NCI-H1930 (cell line): ENCODE data around the gene ABR.
"Not testable (repeated sequence)": the region's sequence is repeated elsewhere in the genome, so short reads cannot be mapped to it uniquely, and the experiment has no call there.

ENCODE experiments used
- DNase-seq, 2 experiments: peaks; one replicate each; lab custom pipeline; 2025; lab: John Stamatoyannopoulos, UW

ABR gene

GRCh38 chr17:1173432-1174262, 6.1 kb downstream of the ABR start:
- DNase-seq = no peak

GRCh38 chr17:1171953-1172352, 7.8 kb downstream of the ABR start:
- no peak for DNase-seq

GRCh38 chr17:1170739-1171138, 9.0 kb downstream of the ABR start:
- DNase-seq = no peak

GRCh38 chr17:1169929-1170312, 9.9 kb downstream of the ABR start:
- DNase-seq = no peak

GRCh38 chr17:1169221-1169928, 10.4 kb downstream of the ABR start:
- no peak for DNase-seq

- DNase-seq = no peak
Observed at GRCh38 chr17:1168533-1169220, 11.1 kb downstream of the ABR start.

- no peak for DNase-seq
Observed at GRCh38 chr17:1166276-1166675, 13.5 kb downstream of the ABR start.

- DNase-seq = no peak
Observed at GRCh38 chr17:1165836-1166235, 13.9 kb downstream of the ABR start.

- no peak for DNase-seq
Observed at GRCh38 chr17:1164935-1165556, 14.7 kb downstream of the ABR start.

- DNase-seq = no peak
Observed at GRCh38 chr17:1162116-1162855, 17.5 kb downstream of the ABR start.

- no peak for DNase-seq
Observed at GRCh38 chr17:1160591-1161390, 19.0 kb downstream of the ABR start.

GRCh38 chr17:1159431-1160180, 20.2 kb downstream of the ABR start:
- DNase-seq = no peak

- DNase-seq = no peak
Observed at GRCh38 chr17:1158879-1159278, 20.9 kb downstream of the ABR start.

- DNase-seq = no peak
Observed at GRCh38 chr17:1156864-1157263, 22.9 kb downstream of the ABR start.

GRCh38 chr17:1154704-1155103, 25.1 kb downstream of the ABR start:
- no peak for DNase-seq

- DNase-seq = peak; percentile 61 to 80
Observed at GRCh38 chr17:1153795-1154546, 25.8 kb downstream of the ABR start.

GRCh38 chr17:1152582-1152981, 27.2 kb downstream of the ABR start:
- not testable (repeated sequence) for DNase-seq

- no peak for DNase-seq
Observed at GRCh38 chr17:1150863-1151600, 28.7 kb downstream of the ABR start.

- no peak for DNase-seq
Observed at GRCh38 chr17:1149869-1150268, 29.9 kb downstream of the ABR start.
